Body of pancreas (tissue), 4 donors: ENCODE measurements around the gene MRPL16. TPM values are rescaled to one million over a fixed set of nuclear protein-coding genes. Genes with fewer than 3 reads are reported as not detected.
"Not testable (repeated sequence)": the region's sequence is repeated elsewhere in the genome, so short reads cannot be mapped to it uniquely, and the experiment has no call there.

ENCODE experiments used
- ATAC-seq: fragments of 150-250 bp; one replicate; pipeline ENCODE4 v1.9.1; 2016
- DNase-seq, 4 donors: peaks; one replicate each; pipeline ENCODE4 v3.0.0-alpha.2; 2019
- H3K27ac ChIP-seq, 4 donors: fragments of 200-600 bp; sonication (generic); 1 replicate in 3 of 4; 2 replicates in 1 of 4; pipeline versions ENCODE4 v1.5.1 to v1.6.1; 2016 to 2019; ENCODE audit warnings: mild to moderate bottlenecking in 1 of 4, mixed read lengths in 1 of 4, moderate library complexity in 1 of 4
- H3K27me3 ChIP-seq, 2 donors: fragments of 200-600 bp; sonication (generic); one replicate each; pipeline ENCODE4 v1.6.0; 2016; ENCODE audit warnings: mild to moderate bottlenecking in 1 of 2
- H3K36me3 ChIP-seq, 2 donors: fragments of 200-600 bp; sonication (generic); replicated peaks in 1 of 2; 2 replicates each; pipeline ENCODE4 v1.5.1; 2016; ENCODE audit warnings: low read depth in 2 of 2; ENCODE audit not compliant: insufficient read depth in 1 of 2
- H3K4me1 ChIP-seq: fragments of 200-600 bp; sonication (generic); one replicate; pipeline ENCODE4 v1.6.0; 2016
- H3K4me3 ChIP-seq, 2 donors: fragments of 200-600 bp; sonication (generic); 1 replicate in 1 of 2; 2 replicates in 1 of 2; pipeline ENCODE4 v1.5.1; 2016 to 2019
- H3K9me3 ChIP-seq, 3 donors: fragments of 200-600 bp; sonication (generic); 1 replicate in 2 of 3; 2 replicates in 1 of 3; pipeline ENCODE4 v1.5.1; 2016
- POLR2A ChIP-seq, 3 donors: fragments of 450-650 bp; IDR thresholded peaks; one replicate each; pipeline ENCODE4 v1.6.1; 2016; ENCODE audit warnings: antibody characterized with exemption in 3 of 3, mild to moderate bottlenecking in 2 of 3
- WGBS, 2 donors: methylation state at CpG; one replicate each; pipeline ENCODE4 v1.1.5; 2017; 5-methylcytosine and 5-hydroxymethylcytosine counted together
- intact Hi-C: fragments of 100-400 bp; cut with DNase I; formaldehyde crosslinking; loops from one replicate; pipeline ENCODE4 v1.15.1; 2023
- total RNA-seq, 2 donors: library from RNA; depleted of rRNA; stranded (reverse); fragments of >200 nt; gene quantifications; one replicate each; pipeline ENCODE4 v1.1.0, GENCODE V29; 2016
- TF ChIP-seq, protein P1 (sequence below), 7 experiments: fragments of 450-650 bp in 4 of 7; fragments of 200-600 bp in 3 of 7; sonication (generic) in 3 of 7; IDR thresholded peaks; one replicate each; pipeline ENCODE4 v1.5.1; 2016 to 2019; ENCODE audit warnings: antibody characterized with exemption in 7 of 7

Gene MRPL16
- 10 to 100 TPM; 29.7 to 31.1 TPM for total RNA-seq

DNA sequence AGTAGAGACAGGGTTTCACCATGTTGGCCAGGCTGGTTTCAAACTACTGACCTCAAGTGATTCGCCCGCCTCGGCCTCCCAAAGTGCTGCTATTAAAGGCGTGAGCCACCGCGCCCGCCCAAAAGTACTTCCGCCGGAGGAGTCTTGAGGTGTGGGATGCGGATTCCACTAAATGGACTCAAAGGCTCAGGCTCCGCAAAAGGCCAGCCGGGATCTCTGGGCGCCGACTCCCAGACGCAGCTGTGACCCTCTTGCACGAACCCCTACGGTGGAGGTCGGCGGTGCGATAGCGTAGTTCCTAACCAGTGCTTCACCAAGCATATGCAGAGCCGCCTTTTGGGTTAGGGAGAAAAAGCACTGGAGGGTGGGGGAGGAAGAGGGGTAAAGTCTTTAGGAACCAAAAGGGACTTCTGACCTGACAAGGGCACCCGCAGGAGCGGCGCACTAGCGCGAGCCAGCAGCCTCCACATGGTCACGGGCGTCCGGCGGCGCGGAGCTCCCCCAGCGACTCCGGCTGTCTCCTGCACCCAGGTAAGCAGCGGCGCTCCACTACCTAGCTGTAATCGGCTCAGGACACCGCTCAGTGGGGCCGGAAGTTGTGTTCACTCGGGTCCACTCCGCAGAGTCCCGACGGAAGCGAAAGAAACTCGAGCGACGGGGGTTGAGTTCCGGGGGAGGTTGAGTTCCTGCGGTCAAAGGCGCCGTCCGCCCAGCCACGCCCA is at the start of gene MRPL16:
Gene MRPL16 (minus strand): TSS at position 590 of the 722 bp plus-strand sequence. CDS start 120 bp downstream, at position 470.
- intact Hi-C loops, result no loop called here
- H3K9me3 ChIP-seq, result no peaks in the 10 kb centered on the region
- H3K4me1 ChIP-seq, result peaks cover 8% of the 10 kb centered on the region
- H3K27me3 ChIP-seq, result no peaks in the 10 kb centered on the region
- H3K27ac ChIP-seq, result peak within 1 kb of the TSS; percentile 70 to 92 (median 84)
- TF ChIP-seq, protein P1, sequence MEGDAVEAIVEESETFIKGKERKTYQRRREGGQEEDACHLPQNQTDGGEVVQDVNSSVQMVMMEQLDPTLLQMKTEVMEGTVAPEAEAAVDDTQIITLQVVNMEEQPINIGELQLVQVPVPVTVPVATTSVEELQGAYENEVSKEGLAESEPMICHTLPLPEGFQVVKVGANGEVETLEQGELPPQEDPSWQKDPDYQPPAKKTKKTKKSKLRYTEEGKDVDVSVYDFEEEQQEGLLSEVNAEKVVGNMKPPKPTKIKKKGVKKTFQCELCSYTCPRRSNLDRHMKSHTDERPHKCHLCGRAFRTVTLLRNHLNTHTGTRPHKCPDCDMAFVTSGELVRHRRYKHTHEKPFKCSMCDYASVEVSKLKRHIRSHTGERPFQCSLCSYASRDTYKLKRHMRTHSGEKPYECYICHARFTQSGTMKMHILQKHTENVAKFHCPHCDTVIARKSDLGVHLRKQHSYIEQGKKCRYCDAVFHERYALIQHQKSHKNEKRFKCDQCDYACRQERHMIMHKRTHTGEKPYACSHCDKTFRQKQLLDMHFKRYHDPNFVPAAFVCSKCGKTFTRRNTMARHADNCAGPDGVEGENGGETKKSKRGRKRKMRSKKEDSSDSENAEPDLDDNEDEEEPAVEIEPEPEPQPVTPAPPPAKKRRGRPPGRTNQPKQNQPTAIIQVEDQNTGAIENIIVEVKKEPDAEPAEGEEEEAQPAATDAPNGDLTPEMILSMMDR (IDR thresholded peaks at IDR 0.05), result peak in 6 of 7 experiments; percentile 7 to 63 (median 56)
- TF ChIP-seq POLR2A (IDR thresholded peaks at IDR 0.05), result peak; percentile 57 to 89 (median 89)
- H3K4me3 ChIP-seq, result peak within 1 kb of the TSS; percentile 77 to 82
- WGBS, 2 donors, result 0 to 2% methylated on average over 40 to 53 of the region's 54 CpGs
- peaks cover 0 to 3% of the 10 kb centered on the region in 2 donors for H3K36me3 ChIP-seq
- ATAC-seq (peak; percentile 99), DNase-seq (peak; percentile 94 to 95 (median 94))

DNA sequence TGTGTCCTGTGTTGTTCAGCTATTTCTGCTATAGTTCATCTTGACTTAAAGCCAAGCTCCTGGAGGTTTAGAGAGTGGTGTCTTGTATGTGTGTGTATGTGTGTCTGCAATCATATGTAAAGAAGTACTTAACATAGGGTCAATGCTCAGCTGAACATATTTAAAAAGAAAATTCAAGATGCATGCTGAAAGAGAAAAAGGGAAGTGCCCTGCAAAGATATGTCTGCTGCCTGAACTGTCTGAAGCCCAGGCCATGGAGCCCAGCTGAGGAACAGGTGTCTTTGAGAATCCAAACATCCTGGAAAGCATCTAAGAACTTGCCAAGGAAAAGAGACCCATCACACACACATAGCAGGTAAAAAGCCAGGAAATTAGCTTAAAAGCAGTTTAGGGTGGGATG is 49.1 kb upstream of the MRPL16 start:
- no peaks in the 10 kb centered on the region for H3K27me3 ChIP-seq
- TF ChIP-seq, protein P1 (IDR thresholded peaks at IDR 0.05), result no peak
- no peak for TF ChIP-seq POLR2A (IDR thresholded peaks at IDR 0.05)
- no peak overlapping the region for H3K4me3 ChIP-seq
- no peak overlapping the region for H3K27ac ChIP-seq
- peaks cover 19% of the 10 kb centered on the region for H3K4me1 ChIP-seq
- ATAC-seq, result no peak
- intact Hi-C loops, result no loop called here
- DNase-seq, result no peak
- H3K9me3 ChIP-seq, result no peaks in the 10 kb centered on the region
- no peaks in the 10 kb centered on the region for H3K36me3 ChIP-seq

DNA sequence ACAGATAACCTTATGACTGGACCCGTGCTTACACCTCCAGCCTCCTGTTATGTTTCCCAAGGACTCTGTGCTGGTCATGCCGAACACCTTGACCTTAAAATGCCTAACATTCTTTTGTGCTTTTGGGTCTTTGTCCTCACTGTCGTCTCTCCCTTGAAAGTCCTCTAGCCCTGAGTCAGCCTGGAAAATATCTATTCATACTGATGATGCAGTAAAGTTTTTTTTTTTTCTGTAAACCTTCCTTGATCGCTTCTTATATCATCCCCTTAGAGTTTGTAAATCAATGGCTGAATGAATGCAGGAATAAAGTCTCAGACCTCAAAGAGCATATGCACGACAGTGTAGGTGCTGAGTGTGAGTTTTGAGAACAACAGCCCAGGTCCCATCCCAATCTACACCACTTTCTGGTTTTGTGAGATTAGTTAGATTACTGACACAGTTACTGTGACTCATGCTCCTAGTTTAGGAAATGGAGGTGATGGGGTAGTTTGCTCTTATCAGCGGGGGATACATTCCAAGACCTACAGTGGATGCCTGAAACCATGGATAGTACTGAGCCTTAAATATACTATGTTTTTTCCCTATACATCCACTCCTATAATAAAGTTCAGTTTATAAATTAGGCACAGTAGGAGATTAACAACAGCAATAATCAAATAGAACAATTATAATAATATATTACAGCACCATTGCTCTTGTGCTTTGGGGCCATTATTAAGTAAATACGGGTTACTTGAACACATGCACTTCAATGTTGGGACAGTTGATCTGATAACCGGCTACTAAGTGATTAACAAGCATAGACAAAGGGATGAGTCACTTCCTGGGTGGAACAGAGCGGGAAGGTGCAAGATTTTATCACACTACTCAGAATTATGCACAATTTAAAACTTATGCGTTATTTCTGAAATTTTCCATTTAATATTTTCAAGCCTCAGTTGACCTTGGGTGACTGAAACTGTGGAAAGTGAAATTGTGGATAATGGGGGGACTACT is 47.2 kb upstream of the MRPL16 start:
- ATAC-seq (peak; percentile 33), DNase-seq (no peak)
- TF ChIP-seq, protein P1 (IDR thresholded peaks at IDR 0.05), result no peak
- Histone ChIP-seq H3K4me3 (no peak overlapping the region), H3K4me1 (peaks cover 19% of the 10 kb centered on the region), H3K9me3 (no peaks in the 10 kb centered on the region), H3K27ac (no peak overlapping the region), H3K36me3 (no peaks in the 10 kb centered on the region), H3K27me3 (no peaks in the 10 kb centered on the region)
- 60 to 61% methylated on average over 10 of the region's 10 CpGs for WGBS, 2 donors
- intact Hi-C loops, result no loop called here

DNA sequence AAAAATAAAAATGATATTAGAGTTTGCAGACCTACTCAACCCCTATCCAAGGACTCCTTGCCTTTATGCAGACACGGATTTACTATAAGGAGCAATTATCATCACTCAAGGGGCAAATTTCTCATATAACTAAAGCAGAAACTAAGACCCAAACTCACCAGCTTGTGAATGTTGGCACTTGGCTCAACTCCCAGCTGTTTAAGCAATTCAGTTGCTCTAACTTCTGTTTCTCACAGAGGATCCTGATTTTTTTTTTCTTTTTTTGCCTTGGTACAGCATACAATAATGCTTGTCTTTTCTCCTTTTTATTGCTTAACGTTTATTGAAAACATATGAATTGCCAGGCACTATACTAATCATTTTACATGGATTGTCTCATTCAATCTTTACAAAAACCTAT is 44.3 kb upstream of the MRPL16 start:
- WGBS, 2 donors, result 13 to 20% methylated on average over 2 of the region's 2 CpGs
- TF ChIP-seq POLR2A (IDR thresholded peaks at IDR 0.05), result no peak
- TF ChIP-seq, protein P1 (IDR thresholded peaks at IDR 0.05), result no peak
- Histone ChIP-seq H3K9me3 (no peaks in the 10 kb centered on the region), H3K4me3 (no peak overlapping the region), H3K27me3 (no peaks in the 10 kb centered on the region), H3K36me3 (no peaks in the 10 kb centered on the region), H3K27ac (no peak overlapping the region), H3K4me1 (peaks cover 23% of the 10 kb centered on the region)
- intact Hi-C loops, result no loop called here
- DNase-seq (peak in 1 of 4 donors; percentile 25), ATAC-seq (no peak)

DNA sequence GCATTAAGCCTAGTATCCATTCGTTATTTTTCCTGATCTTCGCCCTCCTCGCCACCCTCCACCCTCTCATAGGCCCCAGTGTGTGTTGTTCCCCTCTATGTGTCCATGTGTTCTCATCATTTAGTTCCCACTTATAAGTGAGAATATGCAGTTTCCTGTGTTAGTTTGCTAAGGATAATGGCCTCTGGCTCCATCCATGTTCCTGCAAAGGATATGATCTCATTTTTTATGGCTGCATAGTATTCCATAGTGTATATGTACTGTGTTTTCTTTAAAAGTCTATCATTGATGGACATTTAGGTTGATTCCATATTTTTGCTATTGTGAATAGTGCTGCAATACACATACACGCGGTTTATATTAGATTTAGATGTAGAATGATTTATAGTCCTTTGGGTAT is 40.8 kb upstream of the MRPL16 start:
- H3K9me3 ChIP-seq, H3K36me3 ChIP-seq, H3K4me3 ChIP-seq, DNase-seq, H3K27ac ChIP-seq, ATAC-seq, H3K27me3 ChIP-seq, intact Hi-C loops: not testable (repeated sequence)
- peaks cover 26% of the 10 kb centered on the region for H3K4me1 ChIP-seq
- WGBS, 2 donors, result 84 to 86% methylated on average over 5 of the region's 5 CpGs

DNA sequence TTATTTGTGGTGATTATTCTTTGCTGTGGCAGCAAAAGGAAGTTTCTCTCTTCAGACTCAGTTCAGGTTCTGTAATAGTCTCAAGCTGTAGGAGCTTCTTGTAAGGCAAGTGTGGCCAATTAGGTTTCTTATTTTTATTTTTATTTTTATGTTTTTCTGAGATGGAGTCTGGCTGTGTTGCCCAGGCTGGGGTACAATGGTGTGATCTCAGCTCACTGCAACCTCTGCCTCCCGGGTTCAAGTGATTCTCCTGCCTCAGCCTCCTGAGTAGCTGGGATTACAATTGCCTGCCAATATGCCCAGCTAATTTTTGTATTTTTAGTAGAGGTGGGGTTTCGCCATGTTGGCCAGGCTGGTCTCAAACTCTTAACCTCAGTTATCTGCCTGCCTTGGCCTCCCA is 39.0 kb upstream of the MRPL16 start:
- H3K9me3 ChIP-seq, H3K4me3 ChIP-seq, H3K27me3 ChIP-seq, DNase-seq, intact Hi-C loops, ATAC-seq, H3K36me3 ChIP-seq: not testable (repeated sequence)
- WGBS, 2 donors, result 89 to 90% methylated on average over 2 of the region's 2 CpGs
- H3K4me1 ChIP-seq, result peaks cover 15% of the 10 kb centered on the region
- peak overlapping the region in 3 of 4 donors; percentile 52 to 72 (median 54) for H3K27ac ChIP-seq
